Right lobe of liver (tissue), 6 donors: ENCODE data around the gene NAALADL2. TPM values are rescaled to one million over a fixed set of nuclear protein-coding genes. Genes with fewer than 3 reads are reported as not detected.
"Not testable (repeated sequence)": the region's sequence is repeated elsewhere in the genome, so short reads cannot be mapped to it uniquely, and the experiment has no call there.

Source experiments
- ATAC-seq, 4 donors: fragments of 200-7000 bp; cut with Tn5 transposase; one replicate each; pipeline ENCODE4 v1.9.1; 2020; ENCODE audit warnings: mild to moderate bottlenecking in 4 of 4, moderate library complexity in 4 of 4
- DNase-seq, 3 donors: peaks; one replicate each; pipeline ENCODE4 v3.0.0-alpha.2; 2020
- H3K27ac ChIP-seq, 3 donors: fragments of 200-600 bp; one replicate each; pipeline ENCODE4 v1.8.0; 2022
- H3K27me3 ChIP-seq, 2 donors: fragments of 200-600 bp; one replicate each; pipeline ENCODE4 v1.8.0; 2022
- H3K36me3 ChIP-seq, 4 donors: fragments of 200-600 bp; sonication (generic) in 1 of 4; one replicate each; pipeline versions ENCODE4 v1.5.1 to v1.8.0; 2017 to 2022; ENCODE audit warnings: control low read depth in 1 of 4
- H3K4me1 ChIP-seq, 4 donors: fragments of 200-600 bp; sonication (generic) in 1 of 4; one replicate each; pipeline versions ENCODE4 v1.5.1 to v1.8.0; 2017 to 2022; ENCODE audit warnings: control low read depth in 1 of 4
- H3K4me3 ChIP-seq, 3 donors: fragments of 200-600 bp; one replicate each; pipeline ENCODE4 v1.8.0; 2022
- H3K9me3 ChIP-seq, 4 donors: fragments of 200-600 bp; sonication (generic) in 1 of 4; one replicate each; pipeline versions ENCODE4 v1.5.1 to v1.8.0; 2017 to 2022; ENCODE audit warnings: control low read depth in 1 of 4
- CTCF ChIP-seq, 4 donors: fragments of 200-600 bp in 3 of 4; fragments of 450-650 bp in 1 of 4; IDR thresholded peaks; one replicate each; pipeline versions ENCODE4 v1.5.1 to v1.8.0; 2016 to 2022; ENCODE audit warnings: antibody characterized with exemption in 4 of 4, mild to moderate bottlenecking in 2 of 4
- POLR2A ChIP-seq: fragments of 450-650 bp; IDR thresholded peaks from one replicate; pipeline ENCODE4 v1.6.1; 2017; ENCODE audit warnings: antibody characterized with exemption, mild to moderate bottlenecking
- WGBS: methylation state at CpG from one replicate; pipeline ENCODE4 v1.1.6; 2018; ENCODE audit warnings: low coverage, low lambda C conversion rate; ENCODE audit not compliant: insufficient coverage; ENCODE audit errors: missing lambda C conversion rate; 5-methylcytosine and 5-hydroxymethylcytosine counted together
- intact Hi-C, 2 donors: fragments of 100-400 bp; cut with DNase I; formaldehyde crosslinking; loops; one replicate each; pipeline versions ENCODE4 v1.11.2 to v1.14.1; 2022
- total RNA-seq, 6 experiments: library from RNA; depleted of rRNA in 2 of 6; stranded (reverse); fragments of >200 nt in 2 of 6; fragmentation: NEBNext Ultra II Directional in 3 of 6; extraction: Animal tissue kit (Norgen Biotek cat#: 25700) in 3 of 6; gene quantifications; one replicate each; pipeline versions ENCODE4 v1.1.0 to v1.2.4, GENCODE V29; 2016 to 2023
- donor health status: DM: no; HTN: yes; CAD: no.
- donor health status: DM: no; HTN: no; CAD: no.
- donor health status: DM: no; HTN: no; CAD: no.
- donor health status: DM: no; HTN: yes; CAD: no.
- donor health status: DM: no; HTN: yes; CAD: no.

NAALADL2 gene
- total RNA-seq, 6 experiments from 2014 or later = 0.86 to 4.9 (median 3.2) TPM

DNA sequence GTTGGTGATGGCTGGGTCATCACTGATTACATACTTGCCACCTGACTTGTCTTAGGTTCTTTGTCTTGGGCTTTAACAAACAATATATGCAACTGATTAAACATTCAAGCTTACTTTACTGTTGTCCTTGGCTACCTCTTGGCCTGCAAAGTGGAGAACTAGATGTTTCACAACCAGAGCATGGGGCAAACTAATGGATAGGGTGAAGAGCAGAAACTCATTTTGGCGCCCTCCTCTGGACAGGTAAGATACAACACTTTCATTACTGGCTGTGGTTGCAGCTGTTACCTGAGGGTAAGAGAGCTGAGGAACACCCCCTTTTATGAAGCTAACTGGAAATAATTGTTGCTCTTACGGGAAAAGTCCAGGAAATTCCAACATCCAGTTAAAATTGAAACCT is 262.1 kb downstream of the NAALADL2 start:
- WGBS = 17% methylated on average over 2 of the region's 2 CpGs
- DNase-seq (peak in 1 of 3 donors; percentile 66), ATAC-seq (peak; percentile 96 to 100 (median 99))

GRCh38 chr3:175127075-175127662 is 268.0 kb downstream of the NAALADL2 start:
- intact Hi-C loops = no loop called here
- ATAC-seq = no peak
- H3K36me3 ChIP-seq = no peaks in the 10 kb centered on the region
- no peaks in the 10 kb centered on the region for H3K9me3 ChIP-seq
- H3K27ac ChIP-seq = no peak overlapping the region
- TF ChIP-seq POLR2A = no peak
- H3K27me3 ChIP-seq = no peaks in the 10 kb centered on the region
- DNase-seq = no peak
- no peak overlapping the region for H3K4me3 ChIP-seq
- no peaks in the 10 kb centered on the region for H3K4me1 ChIP-seq
- 80% methylated on average over 3 of the region's 3 CpGs for WGBS

More for the DNA sequence above, 262.1 kb downstream of the NAALADL2 start:
- Histone ChIP-seq H3K27me3 (no peaks in the 10 kb centered on the region), H3K36me3 (no peaks in the 10 kb centered on the region), H3K9me3 (no peaks in the 10 kb centered on the region), H3K27ac (no peak overlapping the region), H3K4me3 (no peak overlapping the region), H3K4me1 (no peaks in the 10 kb centered on the region)
- TF ChIP-seq CTCF (IDR thresholded peaks at IDR 0.05) = peak; percentile 33 to 72 (median 65)
- TF ChIP-seq POLR2A = no peak
- intact Hi-C loops = no loop called here

- H3K9me3 ChIP-seq = no peaks in the 10 kb centered on the region
- no peak overlapping the region for H3K27ac ChIP-seq
- H3K4me3 ChIP-seq = no peak overlapping the region
- TF ChIP-seq CTCF (IDR thresholded peaks at IDR 0.05) (no peak), POLR2A (no peak)
- no peaks in the 10 kb centered on the region for H3K4me1 ChIP-seq
- H3K36me3 ChIP-seq = no peaks in the 10 kb centered on the region
- DNase-seq (no peak), ATAC-seq (no peak)
- H3K27me3 ChIP-seq = no peaks in the 10 kb centered on the region
- intact Hi-C loops = no loop called here
- 73% methylated on average over 2 of the region's 2 CpGs for WGBS
Observed at GRCh38 chr3:175129126-175129525, 270.0 kb downstream of the NAALADL2 start.

DNA sequence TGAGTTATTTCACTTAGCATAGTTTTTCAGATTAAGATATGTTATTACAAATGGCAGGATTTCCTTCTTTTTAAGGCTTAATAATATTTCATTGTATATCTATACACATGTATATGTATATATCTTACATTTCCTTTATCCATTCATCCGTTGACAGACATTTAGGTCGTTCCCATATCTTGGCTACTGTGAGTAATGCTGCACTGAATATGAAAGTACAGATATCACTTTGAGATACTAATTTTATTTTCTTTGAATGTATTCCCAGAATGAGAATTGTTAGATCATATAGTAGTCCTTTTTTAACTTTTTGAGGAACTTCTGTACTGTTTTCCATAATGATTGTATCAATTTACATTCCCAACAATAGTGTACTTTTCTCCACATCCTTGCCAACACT is 270.4 kb downstream of the NAALADL2 start:
- DNase-seq = no peak
- H3K4me1 ChIP-seq = no peaks in the 10 kb centered on the region
- no peaks in the 10 kb centered on the region for H3K36me3 ChIP-seq
- ATAC-seq = no peak
- no peak overlapping the region for H3K27ac ChIP-seq
- no peaks in the 10 kb centered on the region for H3K9me3 ChIP-seq
- no peak overlapping the region for H3K4me3 ChIP-seq
- TF ChIP-seq CTCF (IDR thresholded peaks at IDR 0.05) (no peak), POLR2A (no peak)
- intact Hi-C loops = no loop called here
- no peaks in the 10 kb centered on the region for H3K27me3 ChIP-seq
- 82% methylated on average over 2 of the region's 2 CpGs for WGBS

GRCh38 chr3:175131866-175132265 is 272.7 kb downstream of the NAALADL2 start:
- no CpG with 5 or more reads among the region's 28 CpGs for WGBS
- ATAC-seq, H3K4me3 ChIP-seq, intact Hi-C loops, DNase-seq, H3K4me1 ChIP-seq, H3K36me3 ChIP-seq, H3K27ac ChIP-seq, H3K9me3 ChIP-seq, H3K27me3 ChIP-seq: not testable (repeated sequence)

- H3K36me3 ChIP-seq, ATAC-seq, H3K27ac ChIP-seq, intact Hi-C loops, H3K27me3 ChIP-seq, H3K4me3 ChIP-seq, DNase-seq, H3K4me1 ChIP-seq, H3K9me3 ChIP-seq: not testable (repeated sequence)
- WGBS = no CpG with 5 or more reads among the region's 28 CpGs
Observed at GRCh38 chr3:175132706-175133105, 273.6 kb downstream of the NAALADL2 start.
